ENCODE results near the gene TSPAN17. TPM values are rescaled to one million over a fixed set of nuclear protein-coding genes. Genes with fewer than 3 reads are reported as not detected.

Gene TSPAN17
- total RNA-seq, 1 donor from 2014 or later: 47.6 TPM

GRCh38 chr5:176704355-176704754, 57.1 kb downstream of the TSPAN17 start:
- no peak for DNase-seq (ENCODE audit: low spot score)

- DNase-seq (ENCODE audit: low spot score): no peak
Measured at GRCh38 chr5:176704817-176705216, 57.5 kb downstream of the TSPAN17 start.

Other genes starting within 250 kb of the TSPAN17 start
- 119 TPM for gene CLTB, start 230.9 kb upstream of the TSPAN17 start, total RNA-seq
- 30.2 TPM for gene FAF2, start 199.1 kb upstream of the TSPAN17 start, total RNA-seq
- 74.9 TPM for gene RNF44, start 110.1 kb upstream of the TSPAN17 start, total RNA-seq
- gene CDHR2, start 98.1 kb upstream of the TSPAN17 start, total RNA-seq: 65.7 TPM
- gene GPRIN1, start 37.3 kb upstream of the TSPAN17 start, total RNA-seq: 1.1 TPM
- 0.14 TPM for gene SNCB, start 16.9 kb upstream of the TSPAN17 start, total RNA-seq
- not detected for gene EIF4E1B, start 16.8 kb upstream of the TSPAN17 start, total RNA-seq
- gene UNC5A, start 163.1 kb downstream of the TSPAN17 start, total RNA-seq: 0.14 TPM